Ishikawa (cell line): ENCODE data around the gene DNAH7.

Source experiments
- EP300 ChIP-seq: IDR thresholded peaks from 2 replicates; pipeline ENCODE4 v1.6.1; 2012; ENCODE audit warnings: borderline replicate concordance
- REST ChIP-seq: IDR thresholded peaks from 2 replicates; pipeline ENCODE4 v1.6.1; 2012; ENCODE audit warnings: low read depth, mild to moderate bottlenecking
- TEAD4 ChIP-seq: IDR thresholded peaks from 2 replicates; pipeline ENCODE4 v1.6.1; 2012

- TF ChIP-seq EP300 (no peak), REST (no peak), TEAD4 (no peak)
Observed at GRCh38 chr2:195795879-195796278, 272.8 kb downstream of the DNAH7 start.
